Ramos (cell line): ENCODE data around the gene UNC13B.

Experiments
- in situ Hi-C: fragments of 300-500 bp; cut with MboI; formaldehyde crosslinking; loops from one replicate; pipeline ENCODE4 v1.14.3; 2022; ENCODE audit warnings: low sequenced_read_pairs; ENCODE audit not compliant: unreplicated experiment

UNC13B gene

DNA sequence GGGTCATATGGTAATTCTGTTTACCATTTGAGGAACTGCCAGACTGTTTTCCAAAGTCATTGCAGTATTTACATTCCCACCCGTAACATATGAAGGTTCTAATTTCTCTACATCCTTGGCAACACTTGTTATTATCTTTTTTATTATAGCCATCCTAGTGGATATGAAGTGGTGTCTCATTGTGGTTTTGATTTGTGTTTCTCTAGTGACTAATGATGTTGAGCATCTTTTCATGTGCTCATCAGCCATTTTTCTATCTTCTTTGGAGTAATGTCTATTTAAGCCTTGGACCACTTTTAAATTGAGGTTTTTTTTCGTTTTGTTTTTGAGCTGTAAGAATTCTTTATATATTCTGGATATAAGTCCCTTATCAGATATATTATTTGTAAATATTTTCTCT lies 195.3 kb downstream of the UNC13B start:
- in situ Hi-C loops = no loop called here

DNA sequence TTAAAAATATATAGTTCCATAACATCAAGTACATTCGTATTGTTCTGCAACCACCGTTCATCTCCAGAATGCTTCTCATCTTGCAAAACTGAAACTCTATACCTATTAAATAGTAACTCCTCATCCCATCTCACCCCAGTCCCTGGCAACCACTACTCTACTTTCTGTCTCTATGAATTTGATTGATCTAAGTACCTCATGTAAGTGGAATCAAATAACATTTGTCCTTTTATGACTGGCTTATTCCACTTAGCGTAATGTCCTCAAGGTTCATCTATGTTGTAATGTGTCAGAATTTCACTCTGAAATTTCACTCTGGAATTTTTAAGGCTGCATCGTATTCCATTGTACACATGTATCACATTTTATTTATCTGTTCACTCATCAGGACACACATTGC lies 196.0 kb downstream of the UNC13B start:
- in situ Hi-C loops = no loop called here

DNA sequence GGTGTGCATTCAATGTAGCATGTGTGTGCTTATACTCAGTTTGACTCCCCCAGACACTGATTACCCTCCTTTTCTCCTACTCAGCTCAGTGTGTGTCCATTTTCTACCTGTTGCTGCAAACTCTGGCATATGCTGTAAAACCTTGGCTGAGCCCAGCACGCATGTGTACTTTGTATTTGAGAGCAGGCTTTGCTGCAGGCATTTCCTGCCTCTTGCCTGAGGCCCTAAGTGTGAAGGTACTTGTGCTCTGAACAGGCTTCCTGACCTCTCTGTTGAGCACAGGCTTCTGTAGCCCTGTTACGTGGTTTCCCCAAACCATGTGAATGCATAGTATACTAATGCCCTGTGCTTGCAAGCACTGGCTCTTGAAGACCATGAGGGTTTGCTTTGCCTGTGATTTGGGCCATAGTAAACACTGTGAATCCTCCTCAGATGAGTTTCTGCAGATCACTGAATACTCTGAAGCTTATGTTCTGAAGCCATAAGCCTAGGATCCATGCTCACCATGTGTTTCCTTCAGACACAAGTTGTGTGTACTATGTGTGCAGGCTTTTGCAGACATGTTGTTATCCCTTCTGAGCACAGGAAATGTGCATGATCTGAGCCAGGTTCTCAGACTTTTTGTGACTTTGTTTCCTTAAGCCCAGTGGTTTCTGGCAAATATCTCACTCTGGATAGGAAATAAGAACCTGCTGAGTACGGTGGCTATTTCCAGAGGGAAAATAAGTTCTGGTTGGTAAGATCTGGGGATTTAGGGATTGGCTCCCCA lies 203.2 kb downstream of the UNC13B start:
- in situ Hi-C loops = no loop called here

DNA sequence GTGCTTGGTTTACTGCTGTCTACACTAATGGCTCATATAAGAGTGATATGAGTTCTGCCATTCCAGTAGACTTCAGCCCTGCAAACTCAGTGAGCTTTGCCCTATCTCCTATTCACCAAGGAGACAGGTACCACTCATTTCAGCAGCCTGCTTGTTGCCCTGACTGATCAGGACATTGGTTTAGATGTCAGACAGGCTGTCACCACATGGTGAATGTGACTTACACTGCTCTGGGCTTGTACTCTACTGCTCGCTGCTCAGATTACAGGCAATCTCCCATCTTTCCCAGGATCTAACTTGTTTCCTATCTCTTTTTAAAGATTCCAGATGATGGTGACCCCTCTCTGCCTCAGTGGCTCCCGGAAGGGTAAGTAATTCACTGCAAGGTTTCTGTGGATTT lies 204.8 kb downstream of the UNC13B start:
- in situ Hi-C loops = no loop called here

DNA sequence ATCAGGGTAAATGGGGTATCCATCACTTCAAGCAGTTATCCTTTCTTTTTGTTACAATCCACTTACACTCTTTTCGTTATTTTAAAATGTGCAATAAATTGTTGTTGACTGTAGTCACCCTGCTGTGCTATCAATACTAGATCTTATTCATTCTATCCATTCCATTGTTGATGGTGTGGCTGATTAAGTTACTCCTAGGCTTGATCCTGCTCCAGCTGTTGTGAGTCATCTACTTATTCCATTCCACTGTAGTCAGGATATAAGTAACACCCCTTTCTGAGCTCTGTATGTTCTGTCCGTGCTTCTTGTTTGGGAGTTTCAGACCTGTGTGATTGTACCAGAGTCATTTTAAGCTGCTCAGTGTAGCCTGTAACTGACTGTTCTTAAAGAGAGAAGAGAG lies 205.6 kb downstream of the UNC13B start:
- in situ Hi-C loops = no loop called here

DNA sequence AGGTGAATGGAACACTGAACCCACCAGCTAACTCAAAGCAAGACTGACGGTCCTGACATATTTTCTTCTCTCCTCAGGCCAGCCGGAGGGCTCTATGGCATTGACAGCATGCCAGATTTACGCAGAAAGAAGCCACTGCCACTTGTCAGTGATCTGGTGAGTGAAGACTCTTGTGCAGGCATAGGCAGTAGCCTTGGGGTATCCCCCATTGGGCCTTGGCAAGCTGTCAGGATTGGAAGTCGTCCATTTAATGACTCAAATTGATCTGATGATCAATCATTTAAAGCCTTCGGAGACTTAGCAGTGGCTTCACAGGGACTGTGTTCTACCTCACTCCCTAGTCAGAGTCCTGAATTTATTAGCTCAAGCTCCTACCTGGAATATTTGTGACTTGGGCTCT lies 208.4 kb downstream of the UNC13B start:
- in situ Hi-C loops = no loop called here

DNA sequence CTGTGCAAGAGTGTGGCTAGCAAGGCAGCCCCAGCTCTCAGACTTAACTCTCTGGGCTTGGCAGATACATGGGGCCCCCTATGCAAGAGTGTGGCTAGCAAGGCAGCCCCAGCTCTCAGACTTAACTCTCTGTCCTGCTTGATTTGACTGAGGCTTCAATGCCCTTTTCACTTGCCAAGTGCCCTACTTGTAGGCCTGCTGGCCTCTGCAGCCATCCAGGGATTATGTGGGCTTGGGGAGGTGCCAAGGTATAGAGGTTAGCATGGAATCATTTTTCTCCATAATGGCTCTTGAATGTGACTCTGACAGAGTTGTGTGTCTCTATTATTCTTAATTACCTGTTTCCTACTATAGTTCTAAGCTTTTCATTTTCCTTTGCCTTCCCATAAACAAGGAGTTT lies 212.6 kb downstream of the UNC13B start:
- in situ Hi-C loops = no loop called here

DNA sequence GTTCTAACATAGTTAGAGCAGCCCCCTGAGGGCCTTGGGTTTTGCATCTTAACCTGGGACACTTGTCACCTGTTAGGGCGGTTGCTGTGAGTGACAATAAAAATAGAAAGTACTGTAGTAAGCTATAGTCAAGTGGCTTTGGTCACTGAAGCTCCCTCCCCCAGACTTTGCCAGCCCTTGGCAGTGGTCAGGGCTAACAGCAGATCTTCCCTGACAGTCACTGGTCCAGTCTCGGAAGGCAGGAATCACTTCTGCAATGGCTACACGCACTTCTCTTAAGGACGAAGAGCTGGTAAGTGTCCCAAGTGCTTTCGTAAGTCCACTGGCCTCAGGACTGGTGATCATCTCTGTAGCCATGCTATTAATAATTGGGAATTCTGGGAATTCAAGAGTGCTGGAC lies 213.1 kb downstream of the UNC13B start:
- in situ Hi-C loops = no loop called here

DNA sequence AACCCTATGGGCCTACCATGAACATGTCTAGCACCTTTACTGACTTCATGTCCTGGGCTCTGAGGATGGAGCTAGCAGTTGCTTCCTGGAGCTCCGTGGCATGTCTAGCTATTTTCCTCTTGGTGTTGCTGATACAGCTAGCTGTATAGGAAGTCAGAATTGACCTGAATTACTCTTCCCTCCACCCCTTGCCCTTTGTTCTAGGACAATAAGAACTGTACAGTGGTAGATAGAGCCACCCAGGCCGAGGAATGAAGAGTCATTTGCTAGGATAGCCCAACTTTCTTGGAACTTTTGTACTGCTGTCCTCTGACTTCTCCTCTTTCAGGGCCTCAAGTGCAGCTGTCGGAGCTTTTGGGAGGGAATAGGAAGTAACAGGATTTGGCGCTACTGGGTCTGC lies 218.2 kb downstream of the UNC13B start:
- in situ Hi-C loops = no loop called here

DNA sequence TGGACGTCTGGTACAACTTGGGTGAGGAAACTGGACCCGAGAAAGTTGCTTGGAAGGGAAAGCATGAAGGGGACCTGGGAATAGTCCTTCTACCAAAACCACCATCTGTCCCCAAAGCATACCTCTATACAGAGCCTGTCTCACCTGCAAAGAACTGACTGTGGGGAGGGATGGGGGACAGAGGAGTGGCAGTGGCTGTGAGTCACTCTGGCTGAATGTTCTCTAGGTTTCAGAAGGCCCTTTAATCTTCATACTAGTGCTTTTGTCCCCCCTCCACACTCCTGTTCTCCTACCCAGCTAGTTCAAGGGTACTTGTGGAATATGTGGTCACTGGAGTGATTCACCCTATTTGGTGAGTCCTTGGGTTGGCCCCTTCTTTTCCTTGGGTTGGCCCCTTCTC lies 218.8 kb downstream of the UNC13B start:
- in situ Hi-C loops = no loop called here

DNA sequence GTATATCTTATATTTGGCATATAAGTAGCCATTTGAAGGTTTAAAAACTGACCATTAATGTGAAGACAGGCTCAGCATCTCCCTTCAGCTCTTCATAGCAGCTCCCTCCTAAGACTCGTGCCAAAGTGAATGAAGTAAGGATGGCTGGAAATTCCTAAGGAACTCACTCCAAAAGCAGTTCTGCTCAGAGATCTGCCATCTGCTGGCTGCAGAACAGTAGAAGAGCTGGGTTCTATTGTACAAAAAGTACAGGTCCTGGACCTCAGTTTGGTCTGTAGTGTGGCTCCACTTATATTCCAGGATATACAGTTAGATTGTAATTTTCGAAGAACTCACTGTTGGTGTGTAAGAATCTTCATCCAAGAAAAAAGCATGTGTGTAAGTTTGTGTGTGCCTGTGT lies 223.2 kb downstream of the UNC13B start:
- in situ Hi-C loops = no loop called here

DNA sequence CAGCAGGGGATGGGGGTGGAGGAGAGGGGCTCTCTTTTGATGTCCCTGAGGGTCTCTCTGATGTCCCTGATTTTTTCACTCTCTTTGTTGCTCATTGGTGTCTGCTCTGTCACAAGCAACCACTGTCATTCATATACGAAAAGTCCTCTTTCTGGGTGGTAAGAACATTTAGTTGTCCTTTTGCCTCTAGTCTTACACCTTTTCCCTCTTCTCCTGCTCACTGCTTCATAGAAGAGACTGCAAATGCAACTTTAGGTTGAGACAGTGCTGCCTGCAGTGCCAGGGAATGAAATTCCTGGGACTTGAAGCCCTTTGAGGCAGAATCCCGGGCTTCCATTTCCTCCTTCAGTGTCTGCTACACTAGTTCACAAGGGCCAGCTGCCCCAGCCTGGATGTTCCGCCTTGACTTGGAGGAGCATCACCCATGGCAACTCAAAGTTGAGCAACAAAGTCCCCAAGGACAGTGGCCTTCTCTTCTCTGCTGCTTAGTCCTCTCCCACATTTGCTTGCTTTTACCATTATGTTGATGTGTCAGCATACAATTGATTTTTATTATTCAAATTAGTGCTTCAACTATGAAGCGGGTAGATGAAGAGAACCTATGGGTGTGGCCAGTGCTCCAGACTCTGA lies 233.4 kb downstream of the UNC13B start:
- in situ Hi-C loops = no loop called here

DNA sequence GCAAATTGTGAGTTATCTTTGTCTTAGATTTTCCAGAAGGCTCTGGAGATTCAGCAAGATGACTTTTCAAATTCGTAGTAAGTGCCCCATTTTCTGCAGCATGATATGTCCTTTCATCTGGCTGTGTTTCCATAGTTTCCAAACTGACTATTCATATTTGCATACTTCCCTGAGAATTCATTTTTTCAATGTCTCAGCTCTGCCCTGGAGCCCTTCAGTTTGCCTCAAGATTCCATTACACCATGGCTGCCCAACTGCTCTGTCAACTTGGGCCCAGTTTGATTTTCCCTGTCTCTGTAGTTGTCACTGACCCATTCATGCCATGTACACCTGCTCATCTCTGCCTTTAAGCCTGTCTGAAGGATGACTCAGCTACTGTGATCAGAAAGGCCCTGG lies 233.9 kb downstream of the UNC13B start:
- in situ Hi-C loops = no loop called here

DNA sequence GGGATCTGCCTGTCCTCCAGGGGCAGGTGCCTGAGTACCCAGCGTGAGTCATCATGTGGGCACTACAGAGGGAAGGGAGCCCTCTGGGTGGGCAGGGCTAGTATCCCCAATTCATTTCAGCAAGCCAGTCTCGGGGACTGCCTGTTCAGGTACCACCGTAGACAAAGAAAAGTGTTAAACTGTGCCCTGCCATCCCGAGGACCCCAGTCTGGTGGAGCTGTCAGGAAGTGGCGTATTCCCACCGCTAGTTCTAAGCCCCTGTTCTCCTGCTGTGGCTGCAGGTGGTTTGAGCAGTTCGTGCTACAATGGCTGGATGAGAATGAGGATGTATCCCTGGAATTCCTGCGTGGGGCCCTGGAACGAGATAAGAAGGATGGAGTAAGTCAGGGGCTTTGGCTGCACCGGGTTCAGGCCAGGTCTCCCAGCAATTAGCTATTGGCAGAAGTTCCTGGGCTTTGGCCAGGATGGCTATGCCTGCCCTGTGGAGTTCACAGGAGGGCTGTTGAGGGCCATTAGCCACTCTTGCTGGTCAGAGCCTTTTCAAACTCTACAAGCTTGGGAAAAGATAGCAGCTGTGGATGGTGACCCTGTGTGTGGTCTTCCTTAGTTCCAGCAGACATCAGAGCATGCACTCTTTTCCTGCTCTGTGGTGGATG lies 234.9 kb downstream of the UNC13B start:
- in situ Hi-C loops = no loop called here

DNA sequence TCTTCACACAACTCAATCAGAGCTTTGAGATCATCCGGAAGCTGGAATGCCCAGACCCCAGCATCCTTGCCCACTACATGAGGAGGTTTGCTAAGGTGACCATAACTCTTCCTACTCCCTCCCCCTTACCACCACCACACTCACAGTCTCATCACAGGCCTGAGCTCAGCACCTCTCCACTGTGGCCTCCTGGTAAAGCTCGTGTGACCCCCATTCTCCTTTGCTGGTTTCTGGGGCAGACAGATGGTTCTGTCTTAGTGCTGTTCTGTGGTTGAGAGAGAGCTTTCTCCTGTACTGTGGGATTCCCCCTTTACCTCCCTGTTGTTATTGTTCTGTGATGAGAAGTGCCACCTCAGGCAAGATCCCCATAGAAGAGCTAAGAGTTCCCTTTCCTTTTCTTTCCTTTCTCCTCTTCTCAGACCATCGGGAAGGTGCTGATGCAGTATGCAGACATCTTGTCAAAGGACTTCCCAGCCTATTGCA lies 235.4 kb downstream of the UNC13B start:
- in situ Hi-C loops = no loop called here

DNA sequence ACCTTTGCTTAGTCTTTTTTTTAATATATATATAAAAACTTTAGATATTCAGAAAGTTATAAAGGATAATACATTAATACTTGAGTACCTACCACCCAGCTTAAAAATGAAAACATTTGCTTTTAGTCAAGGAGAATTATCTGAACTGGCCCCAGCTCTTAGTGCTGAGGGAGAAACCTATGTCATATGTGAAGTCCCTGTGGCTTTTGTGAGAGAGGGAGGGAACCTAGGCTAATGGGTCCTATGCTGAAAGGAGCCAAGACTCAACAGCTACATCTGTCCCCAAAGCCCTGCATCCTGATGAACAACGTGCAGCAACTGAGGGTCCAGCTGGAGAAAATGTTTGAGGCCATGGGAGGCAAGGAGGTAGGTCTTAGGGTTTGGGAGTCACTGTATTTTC lies 236.1 kb downstream of the UNC13B start:
- in situ Hi-C loops = no loop called here

DNA sequence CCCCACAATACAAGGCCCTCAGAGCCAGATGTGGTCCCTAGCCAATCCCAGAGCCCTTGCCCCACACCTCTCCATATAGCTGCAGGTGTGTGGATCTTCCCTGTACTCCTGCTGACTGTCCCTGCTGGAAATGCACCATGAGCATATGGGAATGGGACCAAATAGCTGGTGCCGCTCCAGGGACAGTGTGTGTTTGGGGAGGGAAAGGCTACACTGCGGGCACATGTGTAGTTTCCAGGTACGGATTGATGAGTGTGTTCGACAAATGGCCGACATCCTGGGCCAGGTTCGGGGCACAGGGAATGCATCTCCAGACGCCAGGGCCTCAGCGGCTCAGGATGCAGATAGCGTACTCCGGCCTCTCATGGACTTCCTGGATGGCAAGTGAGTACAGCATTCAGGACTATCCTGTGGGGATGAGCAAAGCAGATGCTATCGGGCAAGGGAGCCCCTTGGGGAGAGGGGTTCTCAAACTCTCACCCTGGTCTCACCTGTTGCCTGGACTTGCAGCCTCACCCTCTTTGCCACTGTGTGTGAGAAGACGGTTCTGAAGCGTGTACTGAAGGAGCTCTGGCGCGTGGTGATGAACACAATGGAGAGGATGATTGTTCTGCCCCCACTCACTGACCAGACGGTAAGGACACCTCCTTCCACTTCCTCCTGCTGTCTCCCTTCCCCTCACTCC lies 237.0 kb downstream of the UNC13B start:
- in situ Hi-C loops = no loop called here

DNA sequence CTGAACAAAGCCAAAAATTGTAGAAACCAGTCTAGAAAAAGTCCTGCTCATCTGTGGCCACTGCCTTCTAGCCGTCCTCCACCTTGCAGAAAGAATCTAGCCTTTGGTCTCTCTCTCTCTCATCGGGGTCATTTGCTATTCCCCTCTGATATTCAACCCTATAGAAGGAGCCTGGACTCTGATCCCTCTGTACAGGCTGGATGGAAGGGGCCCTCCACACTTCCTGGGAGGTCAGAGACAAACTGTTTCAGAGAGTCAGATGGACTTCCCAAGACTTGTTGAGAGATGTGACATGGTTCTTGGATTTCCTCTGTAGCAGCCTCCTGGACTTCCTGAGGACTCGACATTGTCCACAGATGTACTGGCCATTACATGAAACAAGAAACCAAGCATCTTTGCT lies 243.1 kb downstream of the UNC13B start:
- in situ Hi-C loops = no loop called here

DNA sequence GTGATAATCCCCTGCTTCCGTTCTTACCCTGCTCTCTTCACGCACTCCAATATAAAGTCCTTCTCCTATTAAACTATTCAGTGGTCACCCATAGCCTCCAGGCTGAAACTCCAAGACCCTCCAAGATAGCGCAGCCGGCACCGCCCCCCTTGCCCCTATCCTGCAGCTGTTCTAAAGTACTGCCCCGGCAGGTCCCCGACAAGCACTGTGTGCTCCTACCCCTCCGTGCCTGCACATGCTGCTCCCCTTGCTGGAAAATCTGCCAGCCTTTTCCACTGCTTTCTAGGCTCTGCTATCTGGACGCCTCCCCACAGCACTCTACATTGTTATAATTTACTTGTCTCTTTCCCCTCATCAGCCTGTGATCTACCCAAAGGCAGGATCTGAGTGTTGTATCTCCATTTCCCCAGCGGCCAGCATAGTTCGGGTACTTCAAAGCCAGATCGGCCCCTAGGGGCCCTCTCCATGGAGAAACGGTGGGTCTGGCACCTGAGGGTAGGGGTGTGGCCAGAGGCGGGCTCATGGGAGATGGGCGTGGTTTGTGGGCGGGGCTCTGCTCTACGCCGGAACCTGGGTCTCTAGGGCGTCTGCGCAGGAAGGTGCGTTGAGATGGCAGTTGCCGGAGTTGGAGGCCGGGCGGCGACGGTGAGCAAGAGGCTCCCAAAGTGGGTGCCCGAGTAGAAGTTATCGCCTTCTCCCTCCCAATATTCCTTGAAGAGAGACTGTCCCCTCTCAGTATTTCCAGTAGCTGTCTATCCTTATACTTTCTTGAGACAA lies 244.6 kb downstream of the UNC13B start:
- in situ Hi-C loops = no loop called here

DNA sequence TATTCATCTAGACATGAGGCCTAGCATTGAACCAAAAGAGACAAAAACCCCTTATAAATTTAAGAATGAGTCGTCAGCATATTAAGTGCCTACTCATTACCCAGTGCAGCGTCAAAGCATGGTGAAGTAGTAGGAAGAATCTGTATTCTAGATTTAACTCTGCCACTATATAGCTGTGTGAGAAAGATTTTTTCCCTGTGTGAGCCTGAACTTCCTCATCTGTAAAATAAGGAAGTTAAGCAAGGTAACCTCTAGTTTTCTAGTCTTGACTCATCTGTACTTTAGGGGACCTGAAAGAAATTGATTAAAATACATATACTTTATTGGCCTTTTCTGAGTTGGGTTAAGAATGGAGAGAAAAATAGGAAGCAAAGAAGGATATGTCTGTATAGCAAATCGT lies 246.0 kb downstream of the UNC13B start:
- in situ Hi-C loops = no loop called here
